CD4-positive, alpha-beta T cell treated with Interleukin-1 beta for 1 hour (primary cell): ENCODE data around the gene MYH10.
"Not testable (repeated sequence)": the region's sequence is repeated elsewhere in the genome, so short reads cannot be mapped to it uniquely, and the experiment has no call there.

Experiments used
- DNase-seq, 2 donors: peaks; one replicate each; pipeline ENCODE4 v3.0.0-alpha.2; 2020 to 2022

Gene MYH10

GRCh38 chr17:8630227-8630801 lies at the start of gene MYH10:
MYH10 (minus strand) TSS chr17:8630725; CDS start chr17:8623246, 7,479 bp downstream.
- DNase-seq: no peak

- no peak for DNase-seq
These were observed 48.6 kb upstream of the MYH10 start for GRCh38 chr17:8679126-8679525.

- no peak for DNase-seq
These were observed 44.8 kb upstream of the MYH10 start for GRCh38 chr17:8675306-8675705.

- no peak for DNase-seq
These were observed 44.1 kb upstream of the MYH10 start for GRCh38 chr17:8674344-8675305.

- DNase-seq: no peak
These were observed 43.1 kb upstream of the MYH10 start for GRCh38 chr17:8673612-8674011.

- DNase-seq: no peak
These were observed 41.8 kb upstream of the MYH10 start for GRCh38 chr17:8672326-8672725.

GRCh38 chr17:8670421-8670820 lies 39.9 kb upstream of the MYH10 start:
- no peak for DNase-seq

GRCh38 chr17:8668176-8668740 lies 37.7 kb upstream of the MYH10 start:
- DNase-seq: no peak

GRCh38 chr17:8667421-8667820 lies 36.9 kb upstream of the MYH10 start:
- no peak for DNase-seq

GRCh38 chr17:8665684-8666083 lies 35.2 kb upstream of the MYH10 start:
- no peak for DNase-seq

- no peak for DNase-seq
These were observed 34.1 kb upstream of the MYH10 start for GRCh38 chr17:8664456-8665126.

- no peak for DNase-seq
These were observed 32.4 kb upstream of the MYH10 start for GRCh38 chr17:8662973-8663372.

GRCh38 chr17:8662076-8662831 lies 31.7 kb upstream of the MYH10 start:
- DNase-seq: no peak

- DNase-seq: not testable (repeated sequence)
These were observed 30.2 kb upstream of the MYH10 start for GRCh38 chr17:8660709-8661108.

- no peak for DNase-seq
These were observed 29.4 kb upstream of the MYH10 start for GRCh38 chr17:8659758-8660410.

- no peak for DNase-seq
These were observed 28.3 kb upstream of the MYH10 start for GRCh38 chr17:8658810-8659209.

- no peak for DNase-seq
These were observed 26.2 kb upstream of the MYH10 start for GRCh38 chr17:8656693-8657092.

- DNase-seq: no peak
These were observed 24.3 kb upstream of the MYH10 start for GRCh38 chr17:8654822-8655221.

- DNase-seq: no peak
These were observed 20.5 kb upstream of the MYH10 start for GRCh38 chr17:8651013-8651412.

- no peak for DNase-seq
These were observed 19.6 kb upstream of the MYH10 start for GRCh38 chr17:8650119-8650499.

- no peak for DNase-seq
These were observed 18.9 kb upstream of the MYH10 start for GRCh38 chr17:8649157-8650118.
